OCI-LY1 (cell line): ENCODE data around the gene DIPK1C.

Experiments
- H2AFZ ChIP-seq: fragments of 200-600 bp; sonication (generic), shearing (Covaris generic); 2 replicates; pipeline ENCODE4 v1.6.0; 2014; ENCODE audit warnings: antibody characterized with exemption, mild to moderate bottlenecking, low read length
- H3F3A ChIP-seq: fragments of 200-600 bp; sonication (generic), shearing (Covaris generic); 2 replicates; pipeline ENCODE4 v1.6.0; 2014; ENCODE audit warnings: mild to moderate bottlenecking, antibody characterized with exemption, low read length, moderate library complexity; ENCODE audit not compliant: insufficient read depth
- H3K27ac ChIP-seq: fragments of 200-600 bp; sonication (generic); 2 replicates; pipeline ENCODE4 v1.5.1; 2014; ENCODE audit warnings: low read length, mixed run types, mild to moderate bottlenecking, low read depth; ENCODE audit not compliant: poor library complexity, severe bottlenecking
- H3K27me3 ChIP-seq: fragments of 200-600 bp; sonication (generic); 2 replicates; pipeline ENCODE4 v1.6.0; 2014; ENCODE audit warnings: antibody characterized with exemption, mild to moderate bottlenecking, low read length, moderate library complexity; ENCODE audit not compliant: insufficient read depth
- H3K36me3 ChIP-seq: fragments of 200-600 bp; sonication (generic); 2 replicates; pipeline ENCODE4 v1.6.1; 2014; ENCODE audit warnings: mild to moderate bottlenecking, antibody characterized with exemption, low read length, moderate library complexity, mixed read lengths; ENCODE audit not compliant: insufficient read depth
- H3K4me1 ChIP-seq: fragments of 200-600 bp; sonication (generic); 2 replicates; pipeline ENCODE4 v1.5.1; 2014; ENCODE audit warnings: mild to moderate bottlenecking, low read length, moderate library complexity; ENCODE audit not compliant: insufficient read depth, severe bottlenecking
- H3K4me2 ChIP-seq: fragments of 200-600 bp; sonication (generic), shearing (Covaris generic); 2 replicates; pipeline ENCODE4 v1.6.1; 2014; ENCODE audit warnings: low read length
- H3K4me3 ChIP-seq: fragments of 200-600 bp; sonication (generic); 2 replicates; pipeline ENCODE4 v1.5.1; 2014; ENCODE audit warnings: low read length, low read depth, mild to moderate bottlenecking, mixed read lengths; ENCODE audit not compliant: poor library complexity, severe bottlenecking
- H3K79me2 ChIP-seq: fragments of 200-600 bp; shearing (Covaris generic); 2 replicates; pipeline ENCODE4 v1.6.1; 2016; ENCODE audit warnings: mixed run types, low read length, mixed read lengths; ENCODE audit not compliant: insufficient read depth
- H3K9ac ChIP-seq: fragments of 200-600 bp; sonication (generic), shearing (Covaris generic); 2 replicates; pipeline ENCODE4 v1.6.1; 2014; ENCODE audit warnings: mild to moderate bottlenecking, low read length, mixed read lengths
- H3K9me2 ChIP-seq: fragments of 200-600 bp; sonication (generic), shearing (Covaris generic); 2 replicates; pipeline ENCODE4 v1.6.1; 2014; ENCODE audit warnings: low read depth, mild to moderate bottlenecking, low read length, mixed read lengths
- H3K9me3 ChIP-seq: fragments of 200-600 bp; shearing (Covaris generic); 2 replicates; pipeline ENCODE4 v1.6.1; 2014; ENCODE audit warnings: low read length, mixed read lengths
- H4K20me1 ChIP-seq: fragments of 200-600 bp; sonication (generic), shearing (Covaris generic); 2 replicates; pipeline ENCODE4 v1.6.0; 2016; ENCODE audit warnings: mild to moderate bottlenecking, low read length; ENCODE audit not compliant: insufficient read depth
- EZH2 ChIP-seq: fragments of 200-600 bp; sonication (generic), shearing (Covaris generic); IDR thresholded peaks from 2 replicates; pipeline ENCODE4 v1.8.0; 2017; ENCODE audit warnings: borderline replicate concordance, mixed run types, mild to moderate bottlenecking, antibody characterized with exemption, low read length, moderate library complexity, mixed read lengths
- TF ChIP-seq, protein P1 (sequence below): fragments of 200-600 bp; sonication (generic), shearing (Covaris generic); IDR thresholded peaks from 2 replicates; pipeline ENCODE4 v1.5.1; 2017; ENCODE audit warnings: mild to moderate bottlenecking, antibody characterized with exemption, low read length, moderate library complexity, mixed read lengths

DIPK1C gene

GRCh38 chr18:74456349-74457042, 612 bp downstream of the DIPK1C start:
- Histone ChIP-seq H3K4me2 (no peak overlapping the region), H3K79me2 (no peaks in the 10 kb centered on the region), H3K9me3 (no peaks in the 10 kb centered on the region), H3K4me3 (no peak overlapping the region), H3F3A (no peaks in the 10 kb centered on the region), H3K27ac (no peak overlapping the region), H2AFZ (no peak overlapping the region), H4K20me1 (no peaks in the 10 kb centered on the region), H3K9me2 (no peaks in the 10 kb centered on the region), H3K27me3 (0 out of 2 replicates have a peak, but pooled peaks cover 3% of the 10 kb centered on the region), H3K9ac (no peak overlapping the region), H3K4me1 (no peaks in the 10 kb centered on the region), H3K36me3 (no peaks in the 10 kb centered on the region)
- TF ChIP-seq, protein P1, sequence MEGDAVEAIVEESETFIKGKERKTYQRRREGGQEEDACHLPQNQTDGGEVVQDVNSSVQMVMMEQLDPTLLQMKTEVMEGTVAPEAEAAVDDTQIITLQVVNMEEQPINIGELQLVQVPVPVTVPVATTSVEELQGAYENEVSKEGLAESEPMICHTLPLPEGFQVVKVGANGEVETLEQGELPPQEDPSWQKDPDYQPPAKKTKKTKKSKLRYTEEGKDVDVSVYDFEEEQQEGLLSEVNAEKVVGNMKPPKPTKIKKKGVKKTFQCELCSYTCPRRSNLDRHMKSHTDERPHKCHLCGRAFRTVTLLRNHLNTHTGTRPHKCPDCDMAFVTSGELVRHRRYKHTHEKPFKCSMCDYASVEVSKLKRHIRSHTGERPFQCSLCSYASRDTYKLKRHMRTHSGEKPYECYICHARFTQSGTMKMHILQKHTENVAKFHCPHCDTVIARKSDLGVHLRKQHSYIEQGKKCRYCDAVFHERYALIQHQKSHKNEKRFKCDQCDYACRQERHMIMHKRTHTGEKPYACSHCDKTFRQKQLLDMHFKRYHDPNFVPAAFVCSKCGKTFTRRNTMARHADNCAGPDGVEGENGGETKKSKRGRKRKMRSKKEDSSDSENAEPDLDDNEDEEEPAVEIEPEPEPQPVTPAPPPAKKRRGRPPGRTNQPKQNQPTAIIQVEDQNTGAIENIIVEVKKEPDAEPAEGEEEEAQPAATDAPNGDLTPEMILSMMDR: no peak
- no peak for TF ChIP-seq EZH2

GRCh38 chr18:74456017-74456348, 1.1 kb downstream of the DIPK1C start:
- Histone ChIP-seq H3K27ac (no peak overlapping the region), H3K4me2 (no peak overlapping the region), H3K79me2 (no peaks in the 10 kb centered on the region), H4K20me1 (no peaks in the 10 kb centered on the region), H3K36me3 (no peaks in the 10 kb centered on the region), H3K4me1 (no peaks in the 10 kb centered on the region), H3K4me3 (no peak overlapping the region), H3K9me3 (no peaks in the 10 kb centered on the region), H3K9ac (no peak overlapping the region), H2AFZ (no peak overlapping the region), H3K27me3 (0 out of 2 replicates have a peak, but pooled peaks cover 3% of the 10 kb centered on the region), H3K9me2 (no peaks in the 10 kb centered on the region), H3F3A (no peaks in the 10 kb centered on the region)
- TF ChIP-seq EZH2: no peak
- TF ChIP-seq, protein P1: no peak

- H3K27ac ChIP-seq: no peak overlapping the region
- no peak overlapping the region for H3K9ac ChIP-seq
- H3K27me3 ChIP-seq: 0 out of 2 replicates have a peak, but pooled peaks cover 3% of the 10 kb centered on the region
- H3K4me2 ChIP-seq: no peak overlapping the region
- H3K4me3 ChIP-seq: no peak overlapping the region
- no peak overlapping the region for H2AFZ ChIP-seq
- H4K20me1 ChIP-seq: no peaks in the 10 kb centered on the region
- no peaks in the 10 kb centered on the region for H3K9me2 ChIP-seq
- H3F3A ChIP-seq: no peaks in the 10 kb centered on the region
- no peaks in the 10 kb centered on the region for H3K4me1 ChIP-seq
- no peaks in the 10 kb centered on the region for H3K9me3 ChIP-seq
- H3K36me3 ChIP-seq: no peaks in the 10 kb centered on the region
- no peak for TF ChIP-seq EZH2
- TF ChIP-seq, protein P1: no peak
- no peaks in the 10 kb centered on the region for H3K79me2 ChIP-seq
Measured at GRCh38 chr18:74455386-74455785, 1.7 kb downstream of the DIPK1C start.
